ENCODE results near the gene OSTF1. TPM values are rescaled to one million over a fixed set of nuclear protein-coding genes. Genes with fewer than 3 reads are reported as not detected.

OSTF1 gene
- total RNA-seq, 1 donor from 2014 or later, result 71.1 TPM

- DNase-seq (ENCODE audit: low read depth) (peak; percentile 73), FAIRE-seq (no peak)
- Histone ChIP-seq H3K27me3 (ENCODE audit: control insufficient read depth, insufficient read depth, low read length) (no peaks in the 10 kb centered on the region), H3K36me3 (ENCODE audit: control insufficient read depth, insufficient read depth, low read length) (no peaks in the 10 kb centered on the region), H3K4me3 (ENCODE audit: low read depth, low read length) (no peak overlapping the region)
- no peak for TF ChIP-seq CTCF (IDR thresholded peaks at IDR 0.05; ENCODE audit: insufficient read depth, low read length, severe bottlenecking)
Observed at GRCh38 chr9:75188756-75189155, 100.4 kb downstream of the OSTF1 start.

GRCh38 chr9:75190762-75191161 lies 102.4 kb downstream of the OSTF1 start:
- Histone ChIP-seq H3K4me3 (ENCODE audit: low read depth, low read length) (no peak overlapping the region), H3K27me3 (ENCODE audit: control insufficient read depth, insufficient read depth, low read length) (no peaks in the 10 kb centered on the region), H3K36me3 (ENCODE audit: control insufficient read depth, insufficient read depth, low read length) (no peaks in the 10 kb centered on the region)
- FAIRE-seq (no peak), DNase-seq (ENCODE audit: low read depth) (no peak)
- TF ChIP-seq CTCF (IDR thresholded peaks at IDR 0.05; ENCODE audit: insufficient read depth, low read length, severe bottlenecking), result no peak

Other genes starting within 250 kb of the OSTF1 start
- gene TRPM6, start 200.6 kb upstream of the OSTF1 start, total RNA-seq, result under 0.01 and 0.26 TPM in 2 replicates
- gene C9orf40, start 135.6 kb upstream of the OSTF1 start, total RNA-seq, result 3.1 and 3.2 TPM in 2 replicates
- gene CARNMT1, start 60.2 kb upstream of the OSTF1 start, total RNA-seq, result 20.1 and 28.4 TPM in 2 replicates
- gene NMRK1, start 359 bp upstream of the OSTF1 start, total RNA-seq, result 16.0 and 16.8 TPM in 2 replicates

Data from bronchial epithelial cell (primary cell).